NT2/D1 (cell line): ENCODE results near the gene COA1.

Experiments
- YY1 ChIP-seq: IDR thresholded peaks from 2 replicates; pipeline ENCODE4 v1.6.1; 2011; ENCODE audit not compliant: insufficient read length, insufficient read depth
- ZNF274 ChIP-seq: IDR thresholded peaks from 2 replicates; pipeline ENCODE4 v1.6.1; 2011; ENCODE audit warnings: mild to moderate bottlenecking, low read depth, low read length

DNA sequence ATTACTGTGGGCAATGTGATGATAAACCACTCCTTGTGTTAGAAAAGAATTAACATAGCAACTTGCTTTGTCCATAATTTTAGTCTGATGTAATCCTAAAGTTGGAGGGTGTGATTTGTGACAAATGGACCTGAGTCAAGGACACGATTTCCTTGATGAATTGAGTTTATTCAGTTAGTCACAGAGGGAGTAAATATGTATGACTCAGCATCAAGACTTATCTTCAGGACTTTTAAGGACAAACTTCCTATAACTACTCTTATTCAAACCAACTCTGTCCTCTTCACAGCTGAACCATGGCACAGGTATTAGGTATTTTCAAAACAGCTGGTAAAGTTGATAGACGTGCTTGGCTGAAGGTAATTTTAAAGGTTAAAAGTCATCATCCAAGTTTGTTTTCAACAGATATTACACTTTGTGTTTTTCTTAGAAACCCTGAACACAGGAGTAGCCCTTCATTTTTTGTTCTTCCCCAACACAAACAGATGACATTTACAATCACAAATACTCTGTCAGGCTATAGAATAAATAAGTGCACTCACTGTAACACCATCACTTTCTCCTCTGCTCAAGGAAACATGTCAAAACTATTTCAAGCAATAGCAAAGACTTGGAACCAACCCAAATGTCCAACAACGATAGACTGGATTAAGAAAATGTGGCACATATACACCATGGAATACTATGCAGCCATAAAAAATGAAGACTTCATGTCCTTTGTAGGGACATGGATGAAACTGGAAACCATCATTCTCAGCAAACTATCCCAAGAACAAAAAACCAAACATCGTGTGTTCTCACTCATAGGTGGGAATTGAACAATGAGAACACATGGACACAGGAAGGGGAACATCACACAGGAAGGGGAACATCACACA, 54.5 kb downstream of the COA1 start:
- TF ChIP-seq ZNF274, result no peak
- TF ChIP-seq YY1, result no peak
